GM12875 (cell line): Measurements from ENCODE around the gene NXN.
A peak's percentile ranks its signal among the peaks of the same experiment; 100 is the strongest.
"Not testable (repeated sequence)": the region's sequence is repeated elsewhere in the genome, so short reads cannot be mapped to it uniquely, and the experiment has no call there.

Source experiments
- H3K4me3 ChIP-seq: one replicate; pipeline ENCODE4 v1.5.1; 2011; ENCODE audit warnings: low read depth, low read length, control low read depth
- TF ChIP-seq, protein P1 (sequence below): IDR thresholded peaks from 2 replicates; pipeline ENCODE4 v1.5.1; 2011; ENCODE audit warnings: low read depth, mild to moderate bottlenecking, control low read depth, inconsistent platforms, low read length, moderate library complexity, borderline replicate concordance; ENCODE audit not compliant: insufficient read depth

NXN gene

DNA sequence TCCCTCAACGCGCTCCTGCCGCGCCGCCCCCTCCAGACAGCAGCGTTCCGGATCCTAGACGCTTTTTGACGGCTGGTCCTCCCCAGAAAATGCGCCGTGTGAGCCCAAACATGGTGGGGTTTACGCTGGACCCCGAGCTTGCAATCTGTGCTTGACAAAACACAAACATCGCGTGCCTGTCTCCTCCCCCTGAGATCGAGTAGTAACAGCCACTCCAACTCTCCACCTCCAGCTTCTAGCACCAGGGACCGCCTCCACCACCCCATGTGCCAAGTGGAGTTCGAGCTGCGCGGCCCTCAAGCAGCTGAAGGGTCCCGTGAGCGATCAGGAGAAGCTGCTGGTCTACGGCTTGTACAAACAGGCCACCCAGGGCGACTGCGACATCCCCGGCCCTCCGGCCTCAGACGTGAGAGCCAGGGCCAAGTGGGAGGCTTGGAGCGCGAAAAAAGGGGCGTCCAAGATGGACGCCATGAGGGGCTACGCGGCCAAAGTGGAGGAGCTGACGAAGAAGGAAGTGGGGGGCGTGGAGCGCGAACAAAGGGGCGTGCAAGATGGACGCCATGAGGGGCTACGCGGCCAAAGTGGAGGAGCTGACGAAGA lies 226.9 kb downstream of the NXN start:
- TF ChIP-seq, protein P1, sequence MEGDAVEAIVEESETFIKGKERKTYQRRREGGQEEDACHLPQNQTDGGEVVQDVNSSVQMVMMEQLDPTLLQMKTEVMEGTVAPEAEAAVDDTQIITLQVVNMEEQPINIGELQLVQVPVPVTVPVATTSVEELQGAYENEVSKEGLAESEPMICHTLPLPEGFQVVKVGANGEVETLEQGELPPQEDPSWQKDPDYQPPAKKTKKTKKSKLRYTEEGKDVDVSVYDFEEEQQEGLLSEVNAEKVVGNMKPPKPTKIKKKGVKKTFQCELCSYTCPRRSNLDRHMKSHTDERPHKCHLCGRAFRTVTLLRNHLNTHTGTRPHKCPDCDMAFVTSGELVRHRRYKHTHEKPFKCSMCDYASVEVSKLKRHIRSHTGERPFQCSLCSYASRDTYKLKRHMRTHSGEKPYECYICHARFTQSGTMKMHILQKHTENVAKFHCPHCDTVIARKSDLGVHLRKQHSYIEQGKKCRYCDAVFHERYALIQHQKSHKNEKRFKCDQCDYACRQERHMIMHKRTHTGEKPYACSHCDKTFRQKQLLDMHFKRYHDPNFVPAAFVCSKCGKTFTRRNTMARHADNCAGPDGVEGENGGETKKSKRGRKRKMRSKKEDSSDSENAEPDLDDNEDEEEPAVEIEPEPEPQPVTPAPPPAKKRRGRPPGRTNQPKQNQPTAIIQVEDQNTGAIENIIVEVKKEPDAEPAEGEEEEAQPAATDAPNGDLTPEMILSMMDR: no peak
- H3K4me3 ChIP-seq: peak overlapping the region; percentile 93

DNA sequence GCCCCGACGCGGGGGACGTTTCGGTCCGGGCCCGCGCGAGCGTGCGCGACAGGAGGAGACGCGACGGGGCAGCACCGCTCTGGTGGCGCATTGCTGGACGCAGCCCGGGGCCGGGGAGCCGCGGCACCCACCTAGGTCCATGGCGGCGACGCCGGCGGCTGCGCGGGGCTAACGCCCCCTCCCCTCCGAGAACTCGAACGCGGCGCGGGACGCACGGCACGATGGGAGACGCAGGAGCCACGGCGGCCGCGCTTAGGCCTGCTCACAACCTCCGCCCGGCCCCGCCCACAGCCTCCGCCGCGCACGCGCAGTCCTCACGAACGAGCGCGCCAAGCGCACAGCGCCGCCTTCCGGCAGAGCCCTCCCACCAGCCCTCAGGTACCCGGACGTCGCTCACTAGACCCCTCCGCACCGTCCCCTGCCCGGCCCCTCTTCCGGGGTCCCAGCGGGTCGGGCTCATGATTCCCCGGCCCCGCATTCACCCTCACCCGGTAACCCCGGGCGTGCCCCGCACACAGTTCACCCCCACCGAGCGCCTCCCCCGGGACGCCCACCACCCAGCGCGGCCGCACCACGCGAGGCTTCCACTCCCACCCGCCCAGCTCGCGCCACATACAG lies 227.5 kb downstream of the NXN start, which contains the start of gene GEMIN4:
Gene GEMIN4, minus strand, starts transcription at position 263 of the 618 bp plus-strand sequence. Its CDS starts 122 bp downstream, at position 141.
- TF ChIP-seq, protein P1: peak; percentile 99
- peak within 1 kb of the TSS; percentile 93 for H3K4me3 ChIP-seq

- TF ChIP-seq, protein P1: no peak
- H3K4me3 ChIP-seq: peak overlapping the region; percentile 93
Observed at GRCh38 chr17:751269-752001, 228.1 kb downstream of the NXN start.

- H3K4me3 ChIP-seq: peak overlapping the region; percentile 93
- TF ChIP-seq, protein P1: no peak
Observed at GRCh38 chr17:750431-751037, 229.0 kb downstream of the NXN start.

DNA sequence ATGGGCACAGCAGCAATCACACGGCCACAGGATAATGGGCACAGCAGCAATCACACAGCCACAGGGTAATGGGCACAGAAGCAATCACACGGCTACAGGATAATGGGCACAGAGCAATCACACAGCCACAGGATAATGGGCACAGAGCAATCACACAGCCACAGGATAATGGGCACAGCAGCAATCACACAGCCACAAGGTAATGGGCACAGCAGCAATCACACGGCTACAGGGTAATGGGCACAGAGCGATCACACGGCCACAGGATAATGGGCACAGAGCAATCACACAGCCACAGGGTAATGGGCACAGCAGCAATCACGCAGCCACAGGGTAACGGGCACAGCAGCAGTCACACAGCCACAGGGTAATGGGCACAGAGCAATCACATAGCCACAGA lies 230.2 kb downstream of the NXN start:
- not testable (repeated sequence) for H3K4me3 ChIP-seq
